ENCODE measurements around the gene EPS8L1.
"Not testable (repeated sequence)": the region's sequence is repeated elsewhere in the genome, so short reads cannot be mapped to it uniquely, and the experiment has no call there.

GRCh38 chr19:55107252-55107651, 31.6 kb downstream of the EPS8L1 start:
- TF ChIP-seq POLR2A (IDR thresholded peaks at IDR 0.05; ENCODE audit: low read length); GATA1 (IDR thresholded peaks at IDR 0.05; ENCODE audit: low read depth, low read length): not testable (repeated sequence)
